GF-D8 (cell line): Measurements from ENCODE around the gene TTPAL.

Experiments used
- DNase-seq: peaks from one replicate; lab custom pipeline; 2025; lab: John Stamatoyannopoulos, UW

TTPAL gene

DNA sequence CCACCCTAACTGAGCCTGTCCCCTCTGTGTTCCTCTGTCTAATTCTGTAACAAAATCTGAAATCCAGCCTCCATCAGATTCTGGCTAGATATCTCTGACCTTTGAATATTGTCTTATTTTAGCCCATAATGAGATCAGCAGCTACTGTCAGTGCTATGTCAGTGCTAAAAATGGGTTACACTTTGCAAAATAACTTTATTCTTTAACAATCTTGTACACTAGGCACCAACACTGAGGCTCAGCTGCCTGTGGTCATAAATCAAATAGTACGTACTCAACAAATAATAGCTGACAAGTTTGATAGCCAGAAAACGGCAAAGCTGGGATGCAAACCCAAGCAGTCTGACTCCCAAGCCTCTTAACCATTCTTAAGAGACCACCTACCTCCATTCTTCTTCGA lies 22.1 kb downstream of the TTPAL start:
- no peak for DNase-seq

DNA sequence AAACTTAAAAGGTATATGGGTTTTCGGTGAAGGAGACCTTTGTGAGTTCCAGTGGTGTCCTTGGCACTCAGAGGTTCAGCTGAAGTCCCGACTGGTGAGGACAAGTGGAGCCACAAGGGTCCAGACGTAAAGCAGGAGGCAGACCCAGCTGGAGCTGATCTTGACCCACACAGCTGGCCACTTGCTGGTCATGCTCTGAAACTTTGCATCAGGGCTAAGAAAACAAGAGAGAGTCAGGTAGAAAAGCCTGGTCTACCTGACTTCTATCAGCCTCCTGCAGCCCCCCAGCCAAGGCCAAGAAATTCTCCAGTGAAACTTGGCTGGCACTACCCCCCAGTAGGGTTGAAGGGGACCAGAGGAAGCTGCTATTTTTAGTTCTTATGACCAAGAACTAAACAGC lies 24.5 kb downstream of the TTPAL start:
- no peak for DNase-seq

DNA sequence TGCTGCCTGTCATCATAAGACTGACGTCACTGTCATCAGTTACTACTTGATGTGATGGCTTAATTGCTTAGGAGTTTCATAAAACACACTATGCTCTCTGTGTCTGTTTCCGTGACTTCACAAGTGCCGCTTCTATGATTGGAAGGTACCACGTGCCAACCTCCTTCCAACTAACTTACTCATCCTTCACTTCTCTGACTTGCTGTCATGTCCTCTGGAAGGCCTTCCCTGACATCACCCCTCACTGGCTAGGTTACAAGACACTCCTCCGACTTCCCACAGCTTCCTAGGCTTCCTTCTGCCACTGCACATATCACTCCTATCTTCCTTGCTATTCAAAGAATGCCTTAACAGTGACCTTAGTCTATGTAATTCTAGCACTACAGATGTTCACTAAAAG lies 25.8 kb downstream of the TTPAL start:
- DNase-seq = no peak

DNA sequence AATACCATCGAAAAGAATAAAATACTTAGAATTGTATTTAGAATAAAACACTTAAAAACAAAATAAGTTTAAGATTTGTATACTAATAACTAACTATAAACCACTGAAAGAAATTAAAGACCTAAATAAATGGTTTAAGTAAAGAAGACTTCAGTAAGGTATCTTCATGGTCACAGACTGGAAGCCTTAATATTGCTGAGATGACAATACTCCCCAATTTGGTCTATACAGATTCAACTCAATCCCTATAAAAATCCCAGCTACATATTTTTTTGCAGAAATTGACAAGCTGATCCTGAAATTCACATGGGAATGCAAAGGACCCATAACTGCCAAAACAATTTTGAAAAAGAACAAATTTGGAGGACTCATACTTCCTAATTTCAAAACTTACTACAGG lies 27.3 kb downstream of the TTPAL start:
- DNase-seq = no peak

DNA sequence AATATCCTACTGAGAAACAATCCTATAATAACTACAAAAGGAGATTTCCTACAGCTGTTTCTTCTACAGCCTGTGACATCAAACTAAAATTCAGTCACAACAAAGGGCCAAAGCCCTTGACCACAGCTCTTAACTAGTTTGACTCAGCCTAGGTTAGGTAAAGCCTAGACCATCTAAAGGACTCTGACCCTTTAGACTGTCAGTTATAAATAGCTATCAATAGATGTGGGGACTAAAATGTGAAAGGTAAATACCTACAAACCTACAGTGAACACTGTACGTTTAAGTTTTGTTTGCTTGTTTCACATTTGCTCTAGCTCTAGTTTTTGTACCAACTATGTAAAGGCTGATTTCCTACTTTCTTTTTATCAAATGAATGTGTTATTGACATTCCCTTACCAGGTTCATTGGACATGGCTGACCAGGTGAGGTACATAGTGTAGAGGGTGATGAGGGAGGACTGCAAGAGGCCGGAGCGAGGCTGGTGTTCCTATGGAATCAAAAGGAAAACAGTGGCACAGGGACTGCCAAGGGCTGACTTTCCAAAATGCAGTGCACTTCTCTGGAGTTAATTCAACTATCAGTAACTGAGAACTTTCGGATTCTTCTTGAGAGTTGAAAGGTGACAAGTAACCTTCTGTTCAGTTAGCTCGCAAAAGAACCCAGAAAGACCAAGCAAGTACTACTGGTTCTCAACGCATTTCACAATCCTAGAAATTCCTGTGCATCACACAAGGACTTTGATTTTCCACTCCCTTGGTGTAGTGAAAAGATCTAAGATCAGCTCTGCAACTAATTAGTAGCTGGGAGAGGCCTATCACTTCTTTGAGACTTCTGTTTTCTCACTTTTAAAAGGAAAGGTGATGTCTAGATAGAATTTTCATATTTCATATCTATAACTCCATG lies 29.0 kb downstream of the TTPAL start:
- DNase-seq = no peak

DNA sequence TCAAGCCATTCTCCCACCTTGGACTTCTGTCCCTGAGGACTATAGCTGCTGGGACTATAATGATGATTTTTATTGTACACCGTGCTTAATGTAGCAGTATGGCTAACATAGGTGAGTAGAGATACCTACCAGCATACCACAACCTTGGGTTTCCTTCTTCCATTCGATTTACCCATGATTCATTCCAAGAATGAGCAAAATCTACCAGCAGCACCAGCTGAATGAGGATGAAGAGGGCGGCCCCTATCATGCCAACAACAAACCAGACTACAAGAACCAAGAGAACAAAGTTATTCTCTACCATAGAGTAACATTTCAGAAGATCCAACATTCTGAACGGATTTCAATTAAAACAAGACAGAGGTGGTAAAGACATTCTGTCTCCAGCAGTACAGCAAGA lies 34.1 kb downstream of the TTPAL start:
- DNase-seq = no peak

DNA sequence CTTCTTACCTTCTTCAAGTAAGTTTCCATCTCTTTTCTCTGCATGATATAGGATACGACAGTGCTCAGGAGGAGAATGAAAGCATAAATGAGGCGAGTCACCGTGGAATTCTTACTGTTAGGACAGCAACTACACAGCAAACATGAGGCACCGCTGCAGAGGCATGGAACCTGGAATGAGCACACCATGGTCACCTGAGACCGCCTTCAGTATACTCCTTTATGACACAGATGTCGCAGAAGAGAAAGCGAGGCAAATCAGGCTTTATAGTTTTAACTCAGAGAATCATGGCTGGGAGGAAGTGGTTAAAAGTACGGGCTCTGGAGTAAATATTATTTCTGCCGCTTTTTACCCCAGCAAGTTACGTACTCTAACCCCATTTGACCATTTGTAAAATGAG lies 38.2 kb downstream of the TTPAL start:
- no peak for DNase-seq

DNA sequence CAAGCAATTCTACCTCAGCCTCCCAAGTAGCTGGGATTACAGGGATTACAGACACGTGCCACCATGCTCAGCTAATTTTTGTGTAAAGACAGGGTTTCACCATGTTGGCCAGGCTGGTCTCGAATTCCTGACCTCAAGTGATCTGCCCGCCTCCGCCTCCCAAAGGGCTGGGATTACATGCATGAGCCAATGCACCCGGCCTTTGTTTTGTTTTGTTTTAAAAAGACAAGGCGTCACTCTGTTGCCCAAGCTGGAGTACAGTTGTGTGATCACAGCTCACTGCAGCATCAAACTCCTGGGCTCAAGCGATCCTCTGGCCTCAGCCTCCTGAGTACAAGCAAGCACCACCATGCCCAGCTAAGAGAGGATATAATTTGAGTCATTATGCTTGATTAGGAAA lies 40.8 kb downstream of the TTPAL start:
- DNase-seq = no peak

DNA sequence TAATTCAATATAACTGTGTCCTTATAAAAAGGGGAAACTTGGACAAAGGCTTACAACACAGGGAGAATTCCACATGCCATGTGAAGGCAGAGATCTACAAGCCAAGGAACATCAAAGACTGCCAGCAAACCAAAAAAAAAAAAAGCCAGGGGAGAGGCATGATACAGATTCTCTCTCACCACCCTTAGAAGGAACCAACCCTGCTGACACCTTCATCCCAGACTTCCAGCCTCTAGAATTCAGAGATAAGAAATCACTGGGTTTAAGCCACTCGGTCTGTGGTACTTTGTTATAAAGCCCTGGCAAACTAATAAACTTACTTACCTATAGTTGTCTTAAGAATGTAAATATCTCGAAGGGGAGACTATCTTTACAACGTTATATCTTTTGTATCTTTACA lies 41.8 kb downstream of the TTPAL start:
- DNase-seq = no peak

DNA sequence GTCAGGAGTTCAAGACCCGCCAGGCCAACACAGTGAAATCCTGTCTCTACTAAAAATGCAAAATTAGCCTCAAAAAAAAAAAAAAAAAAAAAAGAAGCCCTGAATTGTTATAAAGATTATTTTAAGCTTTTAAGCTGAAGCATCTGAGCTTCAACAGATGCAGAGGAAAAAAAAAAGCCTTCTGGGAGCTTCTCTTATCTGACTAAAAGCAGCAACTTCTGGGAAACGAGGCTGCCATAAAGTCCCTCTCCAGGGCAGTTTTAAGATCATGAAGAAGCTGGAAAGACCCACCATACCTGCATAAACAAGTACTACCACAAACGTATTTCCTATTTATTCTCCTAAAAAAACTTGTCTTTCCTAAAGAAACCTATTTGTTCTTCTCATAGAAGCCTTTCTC lies 42.6 kb downstream of the TTPAL start:
- DNase-seq = no peak

DNA sequence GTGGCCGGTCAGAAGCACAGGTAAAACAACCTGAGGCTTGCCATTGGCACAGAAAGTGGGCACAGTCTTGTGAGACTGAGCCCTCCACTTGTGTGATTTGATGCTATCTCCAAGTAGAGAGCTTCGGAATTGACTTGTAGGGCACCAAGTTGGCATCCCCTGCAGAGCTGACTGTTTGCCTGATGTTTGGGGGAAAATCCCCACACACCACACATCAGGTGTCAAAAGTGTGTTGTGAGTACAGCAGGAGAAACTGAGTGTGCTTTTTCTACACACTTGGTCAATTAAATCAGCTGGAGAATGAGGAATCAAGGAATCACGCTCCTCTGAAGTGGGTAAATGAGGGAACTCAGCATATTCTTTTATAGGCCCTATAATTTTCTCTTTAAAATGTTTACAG lies 45.2 kb downstream of the TTPAL start:
- no peak for DNase-seq

DNA sequence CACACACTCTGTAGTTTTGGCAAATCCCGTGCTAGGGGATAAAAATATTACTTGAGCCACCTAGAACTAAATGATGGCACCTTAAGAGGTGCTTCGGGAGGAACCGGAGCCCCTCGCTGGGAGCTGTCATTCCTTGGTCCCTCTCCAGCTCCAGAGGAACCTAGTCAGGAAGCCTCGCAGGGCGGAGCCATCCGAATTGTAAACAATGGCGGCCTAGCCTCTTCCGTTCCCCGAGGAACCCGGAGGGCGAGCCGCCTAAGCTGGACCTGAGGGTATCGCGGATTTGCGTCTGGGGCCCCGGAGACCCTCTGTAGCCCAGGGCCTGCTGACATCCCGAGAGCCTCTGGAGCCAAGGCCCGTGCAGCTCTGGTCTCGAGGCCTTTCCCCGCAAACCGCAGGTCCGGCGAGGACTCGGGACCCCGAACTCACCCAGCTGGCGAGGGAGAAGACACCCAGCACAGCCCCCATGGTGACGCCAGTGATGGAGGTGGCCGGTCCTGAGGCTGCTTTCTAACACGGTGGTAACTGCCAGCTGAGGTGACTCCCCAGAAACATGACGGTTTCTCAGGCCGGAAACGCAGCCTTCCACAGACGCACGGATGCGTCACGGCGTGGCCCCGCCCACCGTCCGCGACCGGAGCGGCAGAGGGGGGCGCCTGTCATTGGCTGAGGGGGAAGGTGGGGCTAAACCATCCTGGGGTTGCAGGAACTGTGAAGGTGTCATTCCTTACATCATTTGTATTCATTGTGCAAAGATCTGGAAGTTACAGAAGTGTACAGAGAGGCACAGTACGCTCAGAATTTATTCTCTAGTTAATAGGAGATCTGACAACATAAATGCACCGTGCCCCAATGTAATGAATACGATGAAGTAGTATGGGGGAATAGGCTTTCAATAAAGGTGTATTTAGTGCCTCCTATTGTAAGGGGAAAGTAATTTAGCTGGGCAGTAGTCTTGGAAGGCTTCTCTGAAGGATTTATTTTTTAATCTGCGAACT lies 46.1 kb downstream of the TTPAL start, which contains the start of gene SERINC3:
SERINC3 (minus strand) TSS at position 587 of the 998 bp plus-strand sequence; CDS start at position 468, 119 bp downstream.
- DNase-seq = peak; percentile 83

DNA sequence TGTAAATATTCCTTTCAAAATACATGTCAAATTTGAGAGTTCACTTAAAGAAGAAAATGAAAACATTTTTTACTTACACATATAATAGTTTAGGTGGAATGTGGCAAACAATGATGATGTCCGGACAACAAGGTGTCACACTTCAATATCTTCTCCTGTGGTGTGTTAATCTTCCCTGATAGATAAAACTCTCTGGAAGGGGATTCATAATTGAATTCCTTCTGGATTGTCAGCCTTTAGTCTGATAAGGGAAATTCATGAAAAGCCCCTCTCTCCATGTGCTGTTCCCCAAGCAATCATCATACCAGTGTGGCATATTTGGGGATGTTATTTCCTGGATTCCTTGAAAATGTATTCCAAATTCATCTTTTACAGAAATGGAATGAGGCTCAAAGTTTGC lies 47.2 kb downstream of the TTPAL start:
- no peak for DNase-seq

DNA sequence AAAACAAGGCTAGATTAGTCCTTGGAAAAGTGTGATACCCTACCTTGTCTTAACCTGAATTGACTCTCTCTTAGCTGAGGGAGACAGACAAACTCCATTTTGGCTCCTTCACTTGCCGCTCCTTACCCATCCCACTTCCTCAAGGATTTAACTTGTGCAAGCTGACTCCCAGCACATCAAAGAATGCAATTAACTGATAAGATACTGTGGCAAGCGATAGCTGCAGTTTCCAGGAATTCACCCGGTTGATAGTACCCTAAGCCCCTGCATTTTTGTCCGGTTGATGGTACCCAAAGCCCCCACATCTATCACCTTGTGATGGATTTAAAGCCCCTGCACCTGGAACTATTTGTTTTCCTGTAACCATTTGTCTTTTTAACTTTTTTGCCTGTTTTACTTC lies 48.1 kb downstream of the TTPAL start:
- no peak for DNase-seq

DNA sequence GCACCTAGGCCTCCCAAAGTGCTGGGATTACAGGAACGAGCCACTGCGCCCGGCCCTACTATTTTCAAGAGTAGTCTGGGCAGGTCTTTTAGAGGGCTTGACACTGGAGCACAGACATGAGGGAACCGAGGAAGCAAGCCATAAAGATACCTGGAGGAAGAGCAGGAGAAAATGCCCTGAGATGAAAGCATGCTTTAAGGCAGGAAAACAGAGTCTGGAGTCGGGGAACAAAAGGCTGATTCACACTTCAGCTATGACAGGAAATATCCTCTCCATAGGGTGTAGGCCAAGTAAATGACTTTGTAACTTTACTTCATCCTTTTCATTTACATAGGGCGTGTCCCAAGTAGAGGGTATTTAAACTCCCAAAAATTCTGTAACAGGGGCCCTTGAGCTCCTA lies 50.5 kb downstream of the TTPAL start:
- DNase-seq = no peak

DNA sequence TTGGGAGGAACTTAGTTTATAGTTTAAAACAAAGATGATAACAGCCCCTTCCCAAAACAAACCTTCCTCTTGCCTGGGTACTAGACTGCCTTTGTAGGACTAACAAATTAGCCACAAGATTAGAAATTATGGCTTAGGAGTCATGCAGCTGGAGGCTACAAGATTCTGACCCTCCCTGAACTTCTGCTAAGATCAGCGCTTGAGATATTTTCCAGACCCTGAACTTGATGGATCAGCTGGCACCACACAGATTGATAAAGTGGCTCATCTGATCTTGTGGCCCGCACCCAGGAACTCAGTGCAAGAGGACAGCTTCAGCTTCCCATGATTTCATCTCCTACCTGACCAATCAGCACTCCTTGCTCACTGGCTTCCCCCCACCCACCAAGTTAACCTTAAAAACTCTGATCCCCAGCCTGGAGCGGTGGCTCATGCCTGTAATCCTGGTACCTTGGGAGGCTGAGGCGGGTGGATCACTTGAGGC lies 52.1 kb downstream of the TTPAL start:
- DNase-seq = no peak

DNA sequence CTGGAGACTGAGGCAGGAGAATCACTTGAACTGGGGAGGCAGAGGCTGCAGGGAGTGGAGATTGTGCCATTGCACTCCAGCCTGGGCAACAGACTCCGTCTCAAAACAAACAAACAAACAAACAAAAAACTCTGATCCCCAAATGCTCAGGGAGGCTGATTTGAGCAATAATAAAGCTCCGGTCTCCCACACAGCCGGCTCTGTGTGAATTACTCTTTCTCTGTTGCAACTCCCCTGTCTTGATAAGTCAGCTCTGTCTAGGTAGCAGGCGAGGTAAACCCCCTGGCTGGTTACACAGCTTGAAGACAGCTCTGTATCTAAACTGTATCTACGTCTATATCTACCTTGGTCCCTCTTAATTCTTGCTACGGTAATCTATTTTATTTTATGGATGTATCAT lies 52.6 kb downstream of the TTPAL start:
- DNase-seq = no peak

DNA sequence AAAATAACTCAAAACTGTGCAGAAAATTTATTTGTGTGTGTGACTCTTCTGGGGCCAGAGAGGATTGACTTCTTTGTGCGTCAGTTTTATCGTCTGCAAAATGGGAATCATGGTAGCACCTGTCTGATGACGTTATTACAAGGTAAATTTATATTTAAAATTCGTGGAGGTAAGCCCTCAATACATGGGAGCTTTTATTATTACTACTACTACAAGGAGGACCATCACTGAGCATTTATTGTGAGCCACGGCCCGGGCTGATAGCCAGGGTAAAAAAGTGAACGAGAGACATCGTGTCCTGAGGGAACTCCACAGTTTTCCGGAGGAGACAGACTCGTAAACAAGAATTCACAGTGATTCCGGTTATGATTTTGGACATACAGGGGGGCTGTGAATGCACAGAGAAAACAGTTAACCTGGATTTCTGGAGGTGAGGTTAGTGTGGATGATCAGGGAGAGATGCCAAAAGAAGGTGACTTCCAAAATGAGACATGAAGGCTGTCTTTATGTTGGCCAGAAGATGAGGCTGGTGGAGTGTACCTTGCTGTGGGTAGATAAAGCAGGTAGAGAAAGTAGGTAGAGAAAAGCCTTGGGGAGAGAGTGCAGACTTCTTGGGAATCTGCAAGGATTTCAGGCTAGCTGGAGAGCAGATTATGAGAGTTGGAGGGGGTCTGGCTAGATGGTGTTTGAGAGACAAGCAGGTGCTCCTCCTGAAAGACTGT lies 56.7 kb downstream of the TTPAL start:
- DNase-seq = no peak

DNA sequence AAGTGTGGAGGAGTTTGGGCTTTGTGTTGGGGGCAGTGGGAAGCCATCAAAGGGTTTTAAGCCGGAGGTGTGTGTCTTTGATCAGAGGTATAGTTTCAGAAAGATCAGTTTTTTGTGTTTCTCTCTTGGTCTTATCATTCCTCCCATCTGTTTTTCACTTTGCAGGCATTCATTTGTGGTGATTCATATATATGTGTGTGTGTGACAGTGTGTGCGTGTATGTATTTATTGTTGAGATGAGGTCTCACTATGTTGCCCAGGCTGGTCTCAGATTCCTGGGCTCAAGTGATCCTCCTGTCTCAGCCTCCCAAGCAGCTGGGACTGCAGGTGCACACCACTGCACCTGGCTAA lies 57.3 kb downstream of the TTPAL start:
- no peak for DNase-seq

DNA sequence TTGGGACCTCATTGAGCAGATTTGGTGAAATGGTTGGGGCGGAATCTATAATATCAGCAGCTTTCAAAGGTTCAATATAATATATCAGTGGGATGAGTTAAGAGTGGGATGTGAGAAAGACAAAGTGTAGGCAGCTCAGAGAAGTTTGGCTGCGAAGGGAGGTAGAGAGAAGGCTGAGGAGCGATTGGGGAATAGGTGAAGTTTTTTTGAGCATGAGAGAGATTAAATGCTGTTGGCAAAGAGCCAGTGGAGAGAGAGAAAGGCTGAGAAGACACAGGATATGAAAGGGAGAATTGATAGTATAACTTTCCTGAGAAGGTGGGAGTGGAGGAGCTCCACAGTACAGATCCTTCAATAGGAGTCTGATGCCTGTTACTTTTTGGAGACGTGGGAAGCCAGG lies 58.3 kb downstream of the TTPAL start:
- no peak for DNase-seq

DNA sequence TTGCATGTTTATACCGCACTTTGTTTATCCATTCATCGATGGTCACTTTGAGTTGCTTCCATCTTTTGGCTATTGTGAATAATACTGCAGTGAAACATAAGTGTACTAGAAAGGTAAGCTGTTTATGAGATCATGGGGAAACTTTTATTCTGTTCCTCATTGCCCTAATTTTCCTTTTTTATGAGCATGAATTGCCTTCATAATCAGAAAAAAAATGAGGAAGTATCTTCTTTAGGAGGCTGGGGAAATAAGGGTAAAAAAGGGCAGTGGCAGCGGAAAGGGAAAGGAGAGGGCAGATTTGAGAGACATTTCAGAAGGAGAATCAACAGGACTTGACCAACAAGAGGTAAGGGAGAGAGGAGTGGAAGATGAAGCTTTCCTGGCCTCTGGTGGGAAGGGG lies 60.5 kb downstream of the TTPAL start:
- DNase-seq = no peak

DNA sequence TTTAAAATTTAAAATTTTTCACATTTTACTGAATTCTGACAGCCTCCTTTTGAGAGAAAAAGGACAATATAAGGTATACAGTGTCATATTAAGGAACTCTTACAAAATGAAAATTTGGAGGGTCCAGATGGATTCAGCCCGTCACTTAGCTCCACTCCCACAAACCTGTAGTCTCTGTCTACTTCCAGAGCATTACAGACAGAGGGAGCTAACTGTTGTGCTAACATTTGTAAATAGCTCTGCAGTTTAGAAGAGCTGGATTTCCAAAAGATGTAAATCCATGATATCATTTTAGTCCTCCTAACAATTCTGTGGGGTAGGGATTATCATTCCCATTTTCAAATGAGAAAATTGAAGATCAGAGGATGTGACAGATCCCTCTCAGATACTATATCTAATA lies 62.3 kb downstream of the TTPAL start:
- DNase-seq = no peak
